GM18907 (cell line): Measurements from ENCODE around the gene SLAMF8.

Source experiments
- ATAC-seq: cut with Tn5 transposase; IDR thresholded peaks from one replicate; pipeline ENCODE4 v1.9.1; 2021; ENCODE audit warnings: mild to moderate bottlenecking, moderate library complexity; ENCODE audit not compliant: unreplicated experiment

The SLAMF8 gene

DNA sequence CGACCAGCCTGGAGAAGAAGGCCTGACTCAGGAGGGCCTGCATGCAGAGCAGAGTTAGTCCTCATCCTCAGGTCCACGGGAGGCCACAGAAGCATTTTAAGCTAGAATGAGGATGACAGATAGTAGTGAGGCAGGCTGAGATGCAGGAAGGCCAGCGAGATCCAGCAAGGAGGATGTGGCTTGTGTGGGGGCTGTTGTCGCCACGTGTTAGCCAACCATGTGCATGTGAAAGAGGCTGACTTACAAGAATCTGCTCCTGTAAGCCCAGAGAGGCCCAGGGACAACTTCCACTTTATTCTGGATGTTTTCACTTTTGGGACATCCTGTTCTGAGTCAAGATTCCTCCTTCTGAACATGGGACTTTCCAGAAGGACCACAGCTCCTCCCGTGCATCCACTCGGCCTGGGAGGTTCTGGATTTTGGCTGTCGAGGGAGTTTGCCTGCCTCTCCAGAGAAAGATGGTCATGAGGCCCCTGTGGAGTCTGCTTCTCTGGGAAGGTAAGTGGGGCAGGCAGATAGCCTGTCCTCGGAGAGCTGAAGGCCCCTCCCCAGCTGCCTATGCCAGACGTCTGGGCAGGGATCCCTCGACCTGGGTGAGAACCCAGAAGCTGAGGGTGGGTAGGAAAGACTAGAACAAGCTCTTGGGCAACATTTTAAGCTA lies at the start of gene SLAMF8:
SLAMF8 (plus strand) TSS at position 433 of the 661 bp plus-strand sequence; CDS start at position 459, 26 bp downstream.
- ATAC-seq = no peak

GRCh38 chr1:159778266-159778665 lies 48.4 kb upstream of the SLAMF8 start:
- ATAC-seq = no peak

DNA sequence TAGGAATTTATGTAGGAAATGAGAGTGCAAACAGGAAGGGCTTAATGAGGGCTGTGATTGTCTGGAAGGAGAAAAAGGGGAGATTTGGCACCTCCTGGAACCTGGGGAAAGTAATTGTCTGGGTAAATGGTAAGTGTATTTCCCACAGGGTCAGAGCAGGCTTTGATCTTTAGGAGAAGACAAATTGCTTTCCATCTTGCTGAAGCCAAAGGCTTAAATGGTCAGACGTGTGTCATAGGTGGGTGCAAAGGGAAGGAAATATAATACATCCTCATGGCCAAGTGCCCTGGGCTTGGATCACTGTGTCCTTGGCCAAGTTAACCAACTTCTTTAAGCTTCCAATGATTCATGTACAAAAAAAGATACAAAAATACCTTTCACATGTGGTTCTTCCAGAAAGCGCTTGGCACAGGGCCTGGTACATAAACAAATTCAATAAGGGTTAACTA lies 47.2 kb upstream of the SLAMF8 start:
- ATAC-seq = no peak

DNA sequence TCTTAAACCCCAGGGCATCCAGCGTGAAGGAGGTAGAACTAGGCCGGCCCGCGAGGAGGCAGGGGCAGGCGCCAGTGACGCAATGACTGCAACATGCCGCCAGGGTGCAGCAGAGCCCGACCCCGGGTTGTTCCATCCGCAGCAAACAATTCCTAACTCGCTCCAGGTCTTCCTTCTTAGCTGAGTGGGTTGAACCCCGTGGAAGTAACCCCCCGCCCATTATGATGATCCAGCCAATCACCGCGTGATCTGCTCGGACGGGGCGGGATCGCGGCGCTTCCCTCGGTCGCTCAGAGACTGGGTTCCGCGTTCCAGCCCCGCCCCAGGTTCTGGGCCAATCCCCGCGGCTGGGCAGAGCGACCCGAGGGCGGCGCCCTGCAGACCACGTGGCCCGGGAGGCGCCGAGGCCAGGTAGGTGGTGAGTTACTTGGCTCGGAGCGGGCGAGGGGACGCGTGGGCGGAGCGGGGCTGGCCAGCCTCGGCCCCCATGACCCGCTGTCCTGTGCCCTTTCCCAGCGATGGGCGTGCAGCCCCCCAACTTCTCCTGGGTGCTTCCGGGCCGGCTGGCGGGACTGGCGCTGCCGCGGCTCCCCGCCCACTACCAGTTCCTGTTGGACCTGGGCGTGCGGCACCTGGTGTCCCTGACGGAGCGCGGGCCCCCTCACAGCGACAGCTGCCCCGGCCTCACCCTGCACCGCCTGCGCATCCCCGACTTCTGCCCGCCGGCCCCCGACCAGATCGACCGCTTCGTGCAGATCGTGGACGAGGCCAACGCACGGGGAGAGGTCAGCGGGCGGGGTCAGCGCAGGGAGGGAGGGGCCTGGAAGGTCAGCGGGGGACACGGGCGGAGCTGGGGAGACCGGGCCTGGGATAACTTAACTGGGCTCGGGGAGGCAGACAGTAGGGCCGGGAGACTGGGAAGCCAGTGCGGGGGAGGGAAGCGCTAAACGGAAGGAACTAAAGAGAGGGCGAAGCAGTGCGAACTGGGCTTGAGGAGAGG lies 45.8 kb upstream of the SLAMF8 start, which contains the start of gene DUSP23:
DUSP23 (plus strand) TSS at position 380 of the 1,000 bp plus-strand sequence; CDS start at position 519, 139 bp downstream.
- ATAC-seq = peak; percentile 99

GRCh38 chr1:159781992-159782391 lies 44.7 kb upstream of the SLAMF8 start:
- ATAC-seq = no peak

DNA sequence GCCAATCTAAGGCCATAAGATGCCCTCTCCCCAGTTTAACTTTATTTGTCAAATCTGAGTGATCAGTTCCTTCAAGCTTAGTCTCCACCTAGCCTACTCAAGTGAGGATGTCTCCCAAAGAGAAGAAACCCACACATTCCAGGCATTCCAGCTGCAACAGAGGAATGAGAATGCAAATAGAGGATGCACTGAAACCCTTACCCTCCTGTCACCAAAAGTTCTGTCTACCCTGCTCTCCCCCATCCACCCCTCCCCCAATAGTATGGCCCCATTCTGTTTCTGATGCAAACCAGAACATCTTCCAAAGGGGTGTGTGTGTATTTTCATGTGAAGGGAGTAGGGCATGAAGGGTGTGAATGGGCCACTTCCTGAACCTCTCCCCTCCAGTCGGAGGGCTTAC lies 42.9 kb upstream of the SLAMF8 start:
- ATAC-seq = no peak

DNA sequence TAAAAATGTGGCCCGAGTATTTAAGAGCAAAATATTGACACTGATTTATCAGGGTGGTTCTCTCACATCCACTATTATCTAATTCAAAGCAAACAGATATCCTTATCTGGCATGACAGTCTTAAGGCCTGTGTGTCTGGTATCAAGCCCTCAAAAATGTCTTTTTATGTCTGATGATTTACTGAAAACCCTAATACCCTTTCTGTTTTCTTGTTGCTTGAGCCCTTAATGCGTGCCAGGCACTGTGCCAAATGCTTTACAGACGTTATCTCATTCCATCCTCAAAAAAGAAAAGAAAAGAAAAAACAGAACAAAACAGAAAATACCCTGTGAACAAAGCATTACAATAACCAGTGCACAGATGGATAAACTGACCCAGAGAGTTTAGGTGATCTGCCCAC lies 40.2 kb upstream of the SLAMF8 start:
- no peak for ATAC-seq

GRCh38 chr1:159786966-159787365 lies 39.7 kb upstream of the SLAMF8 start:
- ATAC-seq = no peak

- no peak for ATAC-seq
Measured at GRCh38 chr1:159790237-159790917, 36.3 kb upstream of the SLAMF8 start.

DNA sequence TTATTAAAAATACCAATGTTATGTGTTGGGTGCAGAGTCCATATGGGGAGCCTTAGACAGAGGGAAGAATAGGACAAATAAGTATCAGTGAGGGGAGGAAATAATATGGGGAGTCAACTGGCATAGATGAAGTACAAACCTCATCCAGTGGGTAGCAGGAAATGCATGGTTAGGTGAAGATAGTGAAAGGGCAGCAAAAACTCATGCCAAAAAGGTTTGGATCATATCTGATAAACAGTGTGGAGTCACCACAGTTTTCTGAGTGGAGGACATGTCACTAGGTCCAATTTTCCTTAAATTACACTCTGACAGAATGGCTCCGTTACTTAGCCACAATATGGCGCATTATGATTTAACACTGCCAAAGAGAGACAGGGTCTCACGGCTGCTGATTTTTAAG lies 35.6 kb upstream of the SLAMF8 start:
- no peak for ATAC-seq

GRCh38 chr1:159791461-159791860 lies 35.2 kb upstream of the SLAMF8 start:
- ATAC-seq = no peak

DNA sequence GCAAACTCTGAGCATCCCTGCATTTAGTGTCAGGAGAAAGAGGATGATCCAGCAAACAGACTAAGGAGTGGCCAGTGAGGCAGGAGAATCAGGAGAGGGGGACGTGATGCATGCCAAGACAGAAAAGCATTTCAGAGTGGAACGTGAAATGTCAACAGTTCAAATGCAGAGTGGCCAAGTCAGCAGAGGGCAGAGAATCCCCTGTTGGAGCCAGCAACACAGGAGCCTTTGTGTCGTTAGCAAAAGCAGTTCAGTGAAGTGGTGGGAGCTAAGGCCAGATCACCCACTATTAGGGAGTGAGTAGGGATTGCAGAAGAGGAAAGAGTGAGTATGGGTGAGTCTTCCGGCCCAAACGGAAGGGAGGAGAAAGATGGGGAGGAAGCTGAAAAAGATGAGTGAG lies 31.1 kb upstream of the SLAMF8 start:
- no peak for ATAC-seq

GRCh38 chr1:159798893-159799292 lies 27.8 kb upstream of the SLAMF8 start:
- ATAC-seq = no peak

- ATAC-seq = no peak
Measured at GRCh38 chr1:159799446-159799985, 27.2 kb upstream of the SLAMF8 start.

DNA sequence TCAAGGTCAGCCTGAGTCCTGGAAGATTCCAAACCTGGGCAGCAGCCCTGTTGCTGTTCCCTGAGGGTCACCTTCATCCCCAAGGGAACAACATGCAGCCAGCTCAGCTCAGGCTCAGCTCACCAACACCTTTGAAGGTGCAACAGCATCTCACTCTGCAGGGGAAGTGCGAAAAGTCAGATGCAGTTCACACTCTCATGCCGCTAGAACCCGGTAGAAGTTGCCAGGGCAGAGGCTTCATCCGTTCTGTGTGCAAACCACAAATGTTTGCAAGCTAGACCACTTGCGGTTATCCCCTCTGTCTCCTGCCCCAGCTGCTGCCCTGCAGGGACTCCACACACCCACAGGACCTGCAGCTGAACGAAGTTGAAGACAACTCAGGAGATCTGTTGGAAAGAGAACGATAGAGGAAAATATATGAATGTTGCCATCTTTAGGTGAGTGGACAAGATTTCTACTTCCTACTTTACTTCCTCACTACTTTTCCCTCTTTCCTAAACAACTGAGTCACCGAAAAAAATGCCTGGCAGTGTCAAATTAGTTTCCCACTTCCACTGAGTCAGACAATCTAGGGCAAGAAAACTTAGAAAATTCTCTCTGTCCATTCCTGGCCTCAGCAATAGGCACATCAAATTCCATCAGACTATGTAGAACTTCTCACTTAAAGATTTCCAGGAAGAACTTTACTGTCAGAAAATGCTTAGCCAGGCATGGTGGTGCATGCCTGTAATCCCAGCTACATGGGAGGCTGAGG lies 26.3 kb upstream of the SLAMF8 start:
- peak; percentile 72 for ATAC-seq

DNA sequence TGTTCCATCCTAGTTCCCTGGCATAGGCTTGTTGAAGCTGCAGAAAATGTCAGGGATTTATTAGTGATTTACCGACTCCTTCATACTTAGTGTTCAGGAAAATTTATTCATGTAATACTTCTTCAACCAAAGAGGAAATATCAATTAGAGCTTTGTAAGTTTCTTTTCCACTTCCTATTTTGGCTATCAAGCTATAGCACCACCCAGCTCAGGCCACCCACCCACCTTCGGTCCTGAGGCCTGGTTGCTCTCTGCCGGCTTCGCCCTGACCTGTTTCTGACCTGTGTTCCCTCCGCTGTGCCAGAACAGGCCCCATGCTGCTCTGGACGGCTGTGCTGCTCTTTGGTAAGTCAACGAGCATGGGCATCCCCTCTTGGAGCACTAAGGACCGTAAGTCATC lies 24.6 kb upstream of the SLAMF8 start, which contains the start of gene FCRL6:
FCRL6 (plus strand) TSS at position 250 of the 400 bp plus-strand sequence; CDS start at position 315, 65 bp downstream.
- no peak for ATAC-seq

GRCh38 chr1:159803956-159804689 lies 22.6 kb upstream of the SLAMF8 start:
- no peak for ATAC-seq

DNA sequence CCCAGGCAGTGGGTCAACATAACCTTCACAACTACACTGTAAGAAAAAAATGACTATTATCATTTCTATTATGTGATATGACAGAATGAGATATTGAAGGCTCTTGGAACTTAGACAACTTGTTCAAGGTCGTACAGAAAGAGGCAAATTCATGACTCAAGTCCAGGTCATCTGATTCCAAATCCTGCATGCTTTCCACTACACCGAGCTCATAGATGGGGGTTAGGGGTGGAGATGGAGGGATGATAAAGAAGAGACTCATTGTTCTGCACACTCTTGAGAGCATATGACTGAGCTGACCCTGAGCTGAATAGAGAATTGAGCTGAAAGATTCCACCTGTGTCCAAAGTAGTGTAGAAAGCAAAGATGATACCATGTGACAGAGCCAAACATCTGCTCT lies 21.7 kb upstream of the SLAMF8 start:
- ATAC-seq = no peak

- no peak for ATAC-seq
Measured at GRCh38 chr1:159815926-159816325, 10.7 kb upstream of the SLAMF8 start.
